H7 (cell line): Measurements from ENCODE around the gene STXBP6. TPM values are rescaled to one million over a fixed set of nuclear protein-coding genes. Genes with fewer than 3 reads are reported as not detected.

Experiments used
- DNase-seq: peaks from one replicate; pipeline ENCODE4 v3.0.0; 2012
- H3K27me3 ChIP-seq: 2 replicates; pipeline ENCODE4 v1.6.0; 2011; ENCODE audit warnings: mild to moderate bottlenecking, low read length; ENCODE audit not compliant: control insufficient read depth, insufficient read depth
- H3K36me3 ChIP-seq: replicated peaks from 2 replicates; pipeline ENCODE4 v1.5.1; 2011; ENCODE audit warnings: low read length; ENCODE audit not compliant: control insufficient read depth, insufficient read depth
- H3K4me3 ChIP-seq: 2 replicates; pipeline ENCODE4 v1.5.1; 2011; ENCODE audit warnings: low read depth, mild to moderate bottlenecking, control low read depth, low read length, moderate library complexity; ENCODE audit not compliant: insufficient read depth
- total RNA-seq: library from RNA; depleted of rRNA; stranded (reverse); fragments of >200 nt; shearing (Covaris generic); gene quantifications from 2 replicates; pipeline ENCODE4 v1.2.3, GENCODE V29; 2014

The STXBP6 gene
- total RNA-seq, 1 experiment from 2014 or later = 1.0 TPM

DNA sequence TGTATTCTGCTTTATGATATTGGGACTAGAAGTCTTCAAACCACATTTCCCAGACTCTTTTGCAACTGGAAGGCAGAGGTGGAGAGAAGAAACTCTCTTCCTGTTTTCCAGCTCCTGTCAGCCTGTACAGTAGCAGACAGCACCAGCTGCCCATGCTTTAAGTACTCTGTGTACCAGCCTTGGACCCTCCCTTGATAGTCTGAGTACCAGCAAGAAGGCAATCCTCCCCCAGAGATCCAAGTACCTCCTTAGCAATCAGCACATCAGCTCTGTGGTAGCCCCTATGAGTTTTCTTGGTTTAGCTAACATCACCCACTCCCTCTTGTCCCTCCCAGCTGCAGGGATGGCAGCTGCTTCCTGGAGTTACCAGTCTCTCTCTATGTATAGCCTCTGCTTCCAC lies 56.3 kb downstream of the STXBP6 start:
- Histone ChIP-seq H3K27me3 (no peaks in the 10 kb centered on the region), H3K4me3 (no peak overlapping the region), H3K36me3 (no peaks in the 10 kb centered on the region)
- no peak for DNase-seq

DNA sequence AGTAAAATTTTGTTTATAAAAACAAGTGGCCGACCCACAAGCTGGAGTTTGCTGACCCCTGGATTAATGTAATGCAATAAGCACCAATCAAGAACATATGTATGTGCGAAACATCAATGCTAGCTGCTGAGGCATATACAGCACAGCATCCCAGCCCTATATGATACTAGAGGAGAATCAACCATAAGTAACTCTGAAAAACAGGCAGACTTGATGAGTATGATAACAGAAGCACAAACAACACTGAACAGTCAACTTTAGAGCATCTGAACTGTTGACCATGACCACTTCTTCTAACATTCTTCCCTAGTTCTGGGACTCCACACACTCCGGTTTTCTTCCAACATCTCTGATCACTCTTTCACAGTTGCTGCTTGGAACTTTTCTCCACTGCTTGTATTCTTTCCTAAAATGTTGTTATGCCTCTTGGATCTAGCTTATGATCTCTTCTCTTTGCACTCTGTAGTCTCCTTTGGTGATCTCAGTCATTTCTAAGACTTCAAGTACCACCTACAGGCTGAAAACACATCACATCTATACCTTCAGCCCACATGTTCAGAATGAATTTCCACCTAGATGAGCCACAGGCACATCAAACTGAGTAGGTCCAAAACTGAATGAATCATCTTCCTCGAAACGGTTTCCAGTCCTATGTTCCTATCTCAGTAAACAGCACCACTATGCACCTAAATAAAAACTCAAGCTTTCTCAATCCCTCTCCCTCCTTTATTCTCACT lies 57.2 kb downstream of the STXBP6 start:
- no peak overlapping the region for H3K4me3 ChIP-seq
- H3K27me3 ChIP-seq = no peaks in the 10 kb centered on the region
- DNase-seq = no peak
- H3K36me3 ChIP-seq = no peaks in the 10 kb centered on the region

- no peak for DNase-seq
- no peaks in the 10 kb centered on the region for H3K36me3 ChIP-seq
- H3K4me3 ChIP-seq = no peak overlapping the region
- H3K27me3 ChIP-seq = no peaks in the 10 kb centered on the region
Measured at GRCh38 chr14:24991821-24992220, 58.1 kb downstream of the STXBP6 start.

GRCh38 chr14:24991288-24991687 lies 58.7 kb downstream of the STXBP6 start:
- Histone ChIP-seq H3K4me3 (no peak overlapping the region), H3K36me3 (no peaks in the 10 kb centered on the region), H3K27me3 (no peaks in the 10 kb centered on the region)
- DNase-seq = no peak

GRCh38 chr14:24990773-24991172 lies 59.2 kb downstream of the STXBP6 start:
- DNase-seq = no peak
- no peak overlapping the region for H3K4me3 ChIP-seq
- H3K36me3 ChIP-seq = no peaks in the 10 kb centered on the region

GRCh38 chr14:24990050-24990449 lies 59.9 kb downstream of the STXBP6 start:
- Histone ChIP-seq H3K36me3 (no peaks in the 10 kb centered on the region), H3K4me3 (no peak overlapping the region), H3K27me3 (no peaks in the 10 kb centered on the region)
- DNase-seq = no peak

More at GRCh38 chr14:24990773-24991172, 59.2 kb downstream of the STXBP6 start:
- no peaks in the 10 kb centered on the region for H3K27me3 ChIP-seq

DNA sequence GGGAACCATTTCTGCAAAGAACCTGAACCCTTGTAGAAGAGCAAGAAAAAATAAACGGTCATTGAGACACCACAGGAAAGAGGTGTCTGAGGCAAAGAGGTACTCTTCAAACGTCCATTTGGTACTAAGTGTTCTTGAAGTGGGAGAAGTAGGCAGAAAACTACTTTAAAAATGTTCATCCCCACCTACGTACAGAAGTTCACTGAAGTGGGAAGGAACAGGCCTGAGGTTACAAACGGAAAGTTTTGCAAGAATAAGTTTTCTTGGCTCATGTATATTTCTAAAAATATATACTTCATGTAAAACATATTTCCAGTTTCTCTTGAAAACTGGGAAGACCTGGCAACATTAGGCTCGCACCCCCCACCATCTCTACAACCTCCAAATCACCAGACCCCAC lies 61.2 kb downstream of the STXBP6 start:
- DNase-seq = no peak
- H3K36me3 ChIP-seq = no peaks in the 10 kb centered on the region
- no peaks in the 10 kb centered on the region for H3K27me3 ChIP-seq
- no peak overlapping the region for H3K4me3 ChIP-seq

DNA sequence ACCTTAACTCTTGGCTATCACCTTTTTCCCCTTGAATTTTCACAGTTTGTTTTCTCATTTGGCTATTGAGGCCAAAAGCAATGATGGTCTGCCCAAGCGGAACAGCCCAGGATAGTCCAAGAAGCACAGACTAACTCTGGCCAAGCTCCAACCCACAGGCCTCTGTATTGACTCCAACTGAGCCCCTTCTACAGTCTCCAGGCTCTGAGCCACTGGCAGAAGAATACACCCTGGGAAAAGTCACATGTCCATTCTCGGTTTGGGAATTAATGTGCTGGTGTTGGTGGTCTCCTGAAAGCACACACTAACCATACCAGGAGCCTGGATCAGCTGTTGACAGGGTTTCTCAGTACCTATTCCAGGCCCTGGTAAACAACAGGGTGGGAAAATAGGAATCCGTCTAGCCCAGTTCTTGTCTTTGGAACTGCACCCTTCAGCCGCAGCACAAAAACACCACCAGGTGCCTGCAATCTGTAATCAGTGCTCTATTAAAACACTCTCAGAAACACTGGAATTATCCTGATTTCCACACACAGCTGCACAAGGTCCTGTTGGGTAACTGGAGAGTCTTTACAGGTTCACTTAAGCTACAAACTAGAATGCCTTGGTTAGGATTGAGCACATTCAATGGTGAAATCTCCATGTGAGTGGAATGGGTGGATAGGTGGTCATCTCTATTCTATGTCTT lies 63.6 kb downstream of the STXBP6 start:
- Histone ChIP-seq H3K36me3 (no peaks in the 10 kb centered on the region), H3K27me3 (no peaks in the 10 kb centered on the region), H3K4me3 (no peak overlapping the region)
- DNase-seq = no peak

- Histone ChIP-seq H3K4me3 (no peak overlapping the region), H3K27me3 (no peaks in the 10 kb centered on the region), H3K36me3 (no peaks in the 10 kb centered on the region)
- DNase-seq = no peak
Measured at GRCh38 chr14:24984846-24985589, 64.9 kb downstream of the STXBP6 start.

DNA sequence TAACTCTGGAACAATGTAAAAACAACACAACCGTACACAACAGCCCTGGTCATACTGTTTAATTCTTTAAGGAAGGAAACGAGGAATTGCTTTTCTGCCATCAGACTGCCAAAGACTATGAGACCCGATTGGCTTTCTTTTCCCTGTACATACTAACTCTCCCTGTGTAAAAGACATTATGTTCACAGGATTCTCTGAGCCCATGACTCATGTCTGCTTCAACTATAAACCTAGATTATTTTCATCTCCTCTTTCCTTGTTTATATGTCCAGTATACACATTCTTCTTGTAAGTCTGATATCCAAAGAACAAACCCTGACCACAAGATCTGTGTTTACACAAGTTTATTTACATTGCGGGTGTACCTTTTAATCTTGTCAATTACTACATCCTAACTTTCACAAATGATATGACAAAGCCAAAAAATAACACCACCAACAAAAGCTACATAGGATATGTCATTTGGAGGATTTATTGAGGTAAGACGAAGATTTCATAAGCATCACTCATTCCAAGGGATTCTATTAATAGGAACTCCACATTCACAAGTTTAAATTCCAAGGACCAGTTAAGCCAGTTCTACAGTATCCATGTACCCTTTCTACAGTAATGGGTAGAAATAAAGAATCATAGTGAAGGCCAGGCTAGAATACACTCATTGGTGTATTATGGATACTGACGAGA lies 67.3 kb downstream of the STXBP6 start:
- DNase-seq = no peak
- no peaks in the 10 kb centered on the region for H3K36me3 ChIP-seq
- no peak overlapping the region for H3K4me3 ChIP-seq
- no peaks in the 10 kb centered on the region for H3K27me3 ChIP-seq

GRCh38 chr14:24979725-24980239 lies 70.2 kb downstream of the STXBP6 start:
- Histone ChIP-seq H3K36me3 (no peaks in the 10 kb centered on the region), H3K27me3 (no peaks in the 10 kb centered on the region), H3K4me3 (no peak overlapping the region)
- no peak for DNase-seq

- Histone ChIP-seq H3K27me3 (no peaks in the 10 kb centered on the region), H3K36me3 (no peaks in the 10 kb centered on the region), H3K4me3 (no peak overlapping the region)
- no peak for DNase-seq
Measured at GRCh38 chr14:24978862-24979724, 70.9 kb downstream of the STXBP6 start.

GRCh38 chr14:24976602-24977001 lies 73.3 kb downstream of the STXBP6 start:
- Histone ChIP-seq H3K36me3 (no peaks in the 10 kb centered on the region), H3K4me3 (no peak overlapping the region), H3K27me3 (no peaks in the 10 kb centered on the region)
- DNase-seq = no peak
